ENCODE data around the gene HBM.
"Not testable (repeated sequence)": the region's sequence is repeated elsewhere in the genome, so short reads cannot be mapped to it uniquely, and the experiment has no call there.

Gene HBM

DNA sequence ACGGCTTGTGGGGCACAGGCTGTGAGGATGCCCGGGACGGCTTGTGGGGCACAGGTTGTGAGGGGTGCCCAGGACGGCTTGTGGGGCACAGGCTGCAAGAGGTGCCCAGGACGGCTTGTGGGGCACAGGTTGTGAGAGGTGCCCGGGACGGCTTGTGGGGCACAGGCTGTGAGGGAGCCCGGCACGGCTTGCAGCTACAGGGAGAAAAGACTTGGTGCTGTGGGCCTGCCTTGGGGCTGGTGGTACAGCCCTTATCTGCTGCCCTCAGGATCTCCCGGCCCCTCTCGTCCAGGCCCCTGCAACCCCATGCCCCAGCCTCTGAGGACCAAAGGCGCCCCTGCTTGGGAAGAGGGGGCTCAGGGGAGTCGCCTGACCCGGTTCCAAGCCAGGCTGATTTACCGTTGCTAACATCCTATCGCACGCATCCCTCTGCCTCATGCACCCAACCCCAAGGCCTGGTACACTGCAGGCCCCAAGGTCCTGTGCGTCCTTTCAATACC, 5.0 kb upstream of the HBM start:
- H3K27me3 Mint-ChIP-seq (ENCODE audit: low read depth): peaks cover 71% of the 10 kb centered on the region

DNA sequence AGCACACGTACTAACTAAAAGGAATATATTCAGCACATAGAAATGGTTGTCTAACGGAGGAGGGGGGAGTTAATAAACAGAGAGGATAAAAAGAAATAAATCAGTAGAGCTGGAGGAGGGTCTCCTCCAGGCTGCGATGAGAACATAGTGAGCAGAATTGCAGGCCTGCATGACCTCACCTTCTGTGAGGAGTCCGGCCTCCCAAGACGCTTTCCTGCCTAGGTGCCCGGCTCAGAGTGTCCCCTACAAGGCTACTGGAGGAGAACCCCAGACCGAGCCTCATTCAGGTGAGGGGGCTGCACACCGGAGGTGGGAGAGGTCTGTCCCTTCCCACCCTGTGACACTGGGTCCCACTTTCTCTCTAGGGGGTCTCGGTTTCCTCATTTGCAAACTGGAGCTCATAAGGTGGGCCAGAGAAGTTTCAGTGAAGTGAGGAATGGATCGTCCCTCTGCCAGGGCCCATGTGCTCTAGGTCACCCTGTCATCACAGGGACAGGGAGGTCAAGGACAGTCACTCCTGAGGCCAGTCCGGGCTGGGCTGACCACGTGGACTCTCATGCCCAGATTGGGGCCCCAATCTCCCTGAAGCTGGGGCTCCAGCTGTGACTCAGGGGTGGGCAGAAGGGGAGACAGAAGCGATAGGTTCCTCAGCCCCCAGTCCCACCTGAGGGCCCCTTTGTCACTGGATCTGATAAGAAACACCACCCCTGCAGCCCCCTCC, 3.3 kb upstream of the HBM start:
- TF ChIP-seq, protein P1, sequence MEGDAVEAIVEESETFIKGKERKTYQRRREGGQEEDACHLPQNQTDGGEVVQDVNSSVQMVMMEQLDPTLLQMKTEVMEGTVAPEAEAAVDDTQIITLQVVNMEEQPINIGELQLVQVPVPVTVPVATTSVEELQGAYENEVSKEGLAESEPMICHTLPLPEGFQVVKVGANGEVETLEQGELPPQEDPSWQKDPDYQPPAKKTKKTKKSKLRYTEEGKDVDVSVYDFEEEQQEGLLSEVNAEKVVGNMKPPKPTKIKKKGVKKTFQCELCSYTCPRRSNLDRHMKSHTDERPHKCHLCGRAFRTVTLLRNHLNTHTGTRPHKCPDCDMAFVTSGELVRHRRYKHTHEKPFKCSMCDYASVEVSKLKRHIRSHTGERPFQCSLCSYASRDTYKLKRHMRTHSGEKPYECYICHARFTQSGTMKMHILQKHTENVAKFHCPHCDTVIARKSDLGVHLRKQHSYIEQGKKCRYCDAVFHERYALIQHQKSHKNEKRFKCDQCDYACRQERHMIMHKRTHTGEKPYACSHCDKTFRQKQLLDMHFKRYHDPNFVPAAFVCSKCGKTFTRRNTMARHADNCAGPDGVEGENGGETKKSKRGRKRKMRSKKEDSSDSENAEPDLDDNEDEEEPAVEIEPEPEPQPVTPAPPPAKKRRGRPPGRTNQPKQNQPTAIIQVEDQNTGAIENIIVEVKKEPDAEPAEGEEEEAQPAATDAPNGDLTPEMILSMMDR (IDR thresholded peaks at IDR 0.05; ENCODE audit: unreplicated experiment in 3 of 3): no peak
- Mint-ChIP-seq H3K4me1 (no peaks in the 10 kb centered on the region), H3K27ac (no peak overlapping the region), H3K36me3 (ENCODE audit: low read depth) (no peaks in the 10 kb centered on the region), H3K4me3 (no peak overlapping the region), H3K9me3 (peaks cover 2% of the 10 kb centered on the region), H3K27me3 (ENCODE audit: low read depth) (peaks cover 77% of the 10 kb centered on the region)

More for the DNA sequence above, 5.0 kb upstream of the HBM start:
- Mint-ChIP-seq H3K36me3 (ENCODE audit: low read depth) (no peaks in the 10 kb centered on the region), H3K4me1 (no peaks in the 10 kb centered on the region), H3K27ac (no peak overlapping the region), H3K9me3 (peaks cover 2% of the 10 kb centered on the region), H3K4me3 (no peak overlapping the region)
- TF ChIP-seq, protein P1 (IDR thresholded peaks at IDR 0.05; ENCODE audit: unreplicated experiment in 3 of 3): no peak

DNA sequence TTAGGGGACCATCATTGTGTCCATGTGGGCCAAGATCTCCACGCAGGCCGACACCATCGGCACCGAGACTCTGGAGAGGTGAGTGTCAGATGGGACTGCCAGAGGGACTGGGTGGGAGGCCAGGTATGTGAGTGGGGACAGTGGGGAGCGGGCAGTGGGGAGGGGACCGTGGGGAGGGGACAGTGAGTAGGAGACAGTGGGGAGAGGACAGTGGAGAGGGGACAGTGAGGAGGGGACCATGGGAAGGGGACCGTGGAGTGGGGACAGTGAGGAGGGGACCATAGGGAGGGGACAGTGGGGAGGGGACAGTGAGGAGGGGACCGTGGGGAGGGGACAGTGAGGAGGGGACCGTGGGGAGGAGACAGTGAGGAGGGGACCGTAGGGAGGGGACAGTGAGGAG, 2.6 kb upstream of the HBM start:
- not testable (repeated sequence) for H3K9me3 Mint-ChIP-seq, H3K4me1 Mint-ChIP-seq, H3K27ac Mint-ChIP-seq

DNA sequence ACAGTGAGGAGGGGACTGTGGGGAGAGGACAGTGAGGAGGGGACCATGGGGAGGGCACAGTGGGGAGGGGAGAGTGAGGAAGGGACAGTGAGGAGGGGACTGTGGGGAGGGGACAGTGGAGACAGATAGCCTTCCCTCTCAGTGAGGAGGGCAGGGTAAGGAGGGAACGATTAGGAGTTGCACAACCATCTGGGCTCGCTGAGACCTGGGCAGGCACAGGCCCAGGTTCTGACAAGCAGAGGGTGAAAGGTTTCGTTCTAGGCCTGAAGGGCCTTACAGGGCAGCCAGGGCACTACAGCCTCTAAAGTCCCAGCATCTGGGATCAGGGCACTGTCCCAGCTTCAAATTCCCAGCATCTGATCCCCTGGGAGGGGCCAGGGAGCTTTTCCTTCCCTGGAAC, 2.1 kb upstream of the HBM start:
- not testable (repeated sequence) for H3K9me3 Mint-ChIP-seq; H3K4me1 Mint-ChIP-seq; H3K36me3 Mint-ChIP-seq (ENCODE audit: low read depth); H3K27ac Mint-ChIP-seq; H3K4me3 Mint-ChIP-seq
- peaks cover 79% of the 10 kb centered on the region for H3K27me3 Mint-ChIP-seq (ENCODE audit: low read depth)

More for the DNA sequence above, 2.6 kb upstream of the HBM start:
- H3K27me3 Mint-ChIP-seq (ENCODE audit: low read depth): peaks cover 77% of the 10 kb centered on the region
- not testable (repeated sequence) for H3K36me3 Mint-ChIP-seq (ENCODE audit: low read depth); H3K4me3 Mint-ChIP-seq

DNA sequence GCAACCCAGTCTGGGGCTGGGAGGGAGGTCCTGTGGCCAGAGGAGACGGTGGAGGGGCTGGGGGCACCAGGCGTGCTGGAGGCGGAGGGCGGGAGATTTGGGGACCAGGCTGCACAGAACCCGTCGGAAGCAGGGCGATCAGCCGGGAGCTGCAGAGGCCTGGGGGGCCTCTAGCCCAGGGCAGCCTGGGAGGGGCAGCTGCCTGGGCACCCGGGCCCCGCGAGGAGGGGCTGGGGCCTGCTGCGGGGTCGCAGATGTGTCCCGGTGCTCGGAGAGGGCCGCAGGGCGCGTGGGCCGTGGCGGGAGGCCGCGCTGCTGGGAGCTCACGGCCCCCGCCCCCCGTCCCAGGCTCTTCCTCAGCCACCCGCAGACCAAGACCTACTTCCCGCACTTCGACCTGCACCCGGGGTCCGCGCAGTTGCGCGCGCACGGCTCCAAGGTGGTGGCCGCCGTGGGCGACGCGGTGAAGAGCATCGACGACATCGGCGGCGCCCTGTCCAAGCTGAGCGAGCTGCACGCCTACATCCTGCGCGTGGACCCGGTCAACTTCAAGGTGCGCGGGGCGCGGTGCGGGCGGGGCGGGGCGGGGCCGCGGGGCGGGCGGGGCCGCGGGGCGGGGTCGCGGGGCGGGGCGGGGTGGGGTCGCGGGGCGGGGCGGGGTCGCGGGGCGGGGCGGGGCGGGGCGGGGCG, 1.5 kb upstream of the HBM start:
- H3K27me3 Mint-ChIP-seq (ENCODE audit: low read depth): peaks cover 80% of the 10 kb centered on the region
- H3K4me1 Mint-ChIP-seq; H3K27ac Mint-ChIP-seq; H3K36me3 Mint-ChIP-seq (ENCODE audit: low read depth); H3K4me3 Mint-ChIP-seq; H3K9me3 Mint-ChIP-seq: not testable (repeated sequence)

DNA sequence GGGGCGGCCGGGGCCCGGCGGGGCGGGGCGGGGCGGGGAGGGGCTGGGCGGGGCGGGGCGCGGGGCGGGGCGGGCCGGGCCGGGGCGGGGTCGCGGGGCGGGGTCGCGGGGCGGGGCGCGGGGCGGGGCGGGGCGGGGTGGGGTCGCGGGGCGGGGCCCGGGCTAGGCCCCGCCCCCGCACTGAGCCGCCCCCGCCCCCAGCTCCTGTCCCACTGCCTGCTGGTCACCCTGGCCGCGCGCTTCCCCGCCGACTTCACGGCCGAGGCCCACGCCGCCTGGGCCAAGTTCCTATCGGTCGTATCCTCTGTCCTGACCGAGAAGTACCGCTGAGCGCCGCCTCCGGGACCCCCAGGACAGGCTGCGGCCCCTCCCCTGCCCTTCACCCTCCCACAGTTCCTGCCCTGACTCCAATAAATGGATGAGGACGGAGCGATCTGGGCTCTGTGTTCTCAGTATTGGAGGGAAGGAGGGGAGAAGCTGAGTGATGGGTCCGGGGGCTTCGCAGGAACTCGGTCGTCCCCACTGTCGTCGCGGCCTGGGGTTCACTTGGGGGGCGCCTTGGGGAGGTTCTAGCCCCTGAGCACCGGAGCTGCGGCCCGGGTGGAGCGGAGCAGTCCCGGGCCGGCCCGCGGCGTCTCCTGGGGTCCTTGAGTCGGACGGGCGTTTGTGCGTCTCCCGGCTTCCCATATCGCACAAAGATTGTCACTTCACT, 795 bp upstream of the HBM start:
- TF ChIP-seq, protein P1 (IDR thresholded peaks at IDR 0.05; ENCODE audit: unreplicated experiment in 3 of 3): no peak
- H3K9me3 Mint-ChIP-seq: peaks cover 2% of the 10 kb centered on the region
- no peaks in the 10 kb centered on the region for H3K36me3 Mint-ChIP-seq (ENCODE audit: low read depth)
- no peak overlapping the region for H3K27ac Mint-ChIP-seq
- no peaks in the 10 kb centered on the region for H3K4me1 Mint-ChIP-seq
- H3K27me3 Mint-ChIP-seq (ENCODE audit: low read depth): peaks cover 79% of the 10 kb centered on the region
- H3K4me3 Mint-ChIP-seq: peak overlapping the region in 1 of 3 experiments; percentile 11

DNA sequence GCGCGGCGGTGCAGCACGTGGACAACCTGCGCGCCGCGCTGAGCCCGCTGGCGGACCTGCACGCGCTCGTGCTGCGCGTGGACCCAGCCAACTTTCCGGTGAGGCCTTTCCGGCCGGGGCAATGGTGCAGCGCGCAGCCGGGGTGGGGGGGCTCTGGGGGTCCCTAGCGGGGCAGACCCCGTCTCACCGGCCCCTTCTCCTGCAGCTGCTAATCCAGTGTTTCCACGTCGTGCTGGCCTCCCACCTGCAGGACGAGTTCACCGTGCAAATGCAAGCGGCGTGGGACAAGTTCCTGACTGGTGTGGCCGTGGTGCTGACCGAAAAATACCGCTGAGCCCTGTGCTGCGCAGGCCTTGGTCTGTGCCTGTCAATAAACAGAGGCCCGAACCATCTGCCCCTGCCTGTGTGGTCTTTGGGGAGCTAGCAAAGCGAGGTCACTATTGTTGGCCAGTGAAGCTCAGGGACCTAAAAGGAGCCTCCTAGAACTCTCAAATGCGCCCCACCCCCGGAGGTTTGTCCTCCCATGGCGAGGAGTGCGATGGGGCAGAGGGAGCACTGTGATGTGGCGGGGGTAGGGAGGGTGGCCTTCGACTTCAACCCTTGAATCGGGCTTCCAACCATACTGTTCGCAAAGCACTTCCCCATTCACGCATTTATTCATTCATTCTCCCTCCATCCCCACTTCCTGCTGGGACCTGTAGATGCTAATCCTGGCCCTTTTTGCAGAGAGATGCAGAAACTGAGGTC, 770 bp downstream of the HBM start:
- Mint-ChIP-seq H3K4me3 (no peak overlapping the region), H3K27me3 (ENCODE audit: low read depth) (peaks cover 87% of the 10 kb centered on the region), H3K36me3 (ENCODE audit: low read depth) (no peaks in the 10 kb centered on the region), H3K4me1 (no peaks in the 10 kb centered on the region), H3K27ac (no peak overlapping the region), H3K9me3 (peaks cover 4% of the 10 kb centered on the region)
- TF ChIP-seq, protein P1 (IDR thresholded peaks at IDR 0.05; ENCODE audit: unreplicated experiment in 3 of 3): no peak
